ENCODE data around the gene EIF4EBP3.

The EIF4EBP3 gene

GRCh38 chr5:140547508-140548299 lies at the start of gene EIF4EBP3:
TSS of gene EIF4EBP3 (plus strand) at chr5:140547662. CDS start at chr5:140547738, 76 bp downstream.
- DNase-seq: no peak

DNA sequence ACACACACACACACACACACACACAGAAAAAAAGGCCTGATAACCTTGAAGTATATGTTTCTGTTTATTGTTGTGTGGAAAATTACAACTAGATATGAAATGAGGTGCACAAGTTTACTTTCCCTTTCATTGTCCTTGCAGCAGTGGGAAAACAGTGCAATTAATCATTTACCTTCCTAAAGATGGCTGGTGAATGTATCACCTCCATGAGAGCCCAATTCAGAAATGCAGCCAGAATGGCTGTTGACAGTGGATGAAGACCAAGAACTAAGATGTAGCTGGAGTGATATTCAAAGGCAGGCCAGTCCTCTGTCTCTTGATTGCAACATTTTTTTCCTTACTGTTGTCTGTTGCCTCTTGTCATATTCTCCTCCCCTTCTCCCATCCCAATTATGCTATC lies 49.6 kb upstream of the EIF4EBP3 start:
- DNase-seq: no peak

GRCh38 chr5:140498591-140498990 lies 48.9 kb upstream of the EIF4EBP3 start:
- no peak for DNase-seq

DNA sequence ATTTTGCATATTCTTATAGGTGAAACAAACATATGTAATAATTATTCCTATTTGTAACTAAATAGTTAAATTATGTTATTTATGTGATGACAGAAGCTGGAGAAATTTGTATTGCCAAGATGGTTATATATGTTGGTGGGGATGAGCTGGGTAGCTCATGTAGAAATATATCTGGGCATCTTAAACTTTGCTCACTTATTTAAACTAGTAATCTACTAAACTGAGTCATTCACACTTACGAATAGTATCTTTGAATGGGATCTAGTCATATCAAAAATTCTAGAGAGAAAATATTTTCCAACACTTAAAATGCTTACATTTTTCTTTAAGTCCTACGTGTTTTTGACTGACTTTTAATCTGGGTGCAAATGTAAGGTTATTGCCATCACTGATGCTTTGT lies 44.6 kb upstream of the EIF4EBP3 start:
- DNase-seq: no peak

DNA sequence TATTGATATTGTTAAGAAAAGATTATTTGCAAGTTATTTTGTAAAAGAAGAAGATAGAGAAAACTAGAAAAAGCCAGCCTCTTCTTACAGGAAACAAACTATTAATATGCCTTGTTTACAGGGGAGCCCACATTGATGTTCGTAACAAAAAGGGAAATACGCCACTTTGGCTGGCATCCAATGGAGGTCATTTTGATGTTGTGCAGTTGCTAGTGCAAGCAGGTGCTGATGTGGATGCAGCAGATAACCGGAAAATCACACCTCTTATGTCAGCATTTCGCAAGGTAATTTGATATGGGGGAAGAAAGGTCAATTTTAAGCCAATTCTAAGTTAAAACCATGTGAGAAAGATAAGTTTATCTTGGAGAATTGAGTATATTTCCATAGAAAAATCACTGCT lies 37.6 kb upstream of the EIF4EBP3 start:
- no peak for DNase-seq

GRCh38 chr5:140513124-140513523 lies 34.3 kb upstream of the EIF4EBP3 start:
- no peak for DNase-seq

- no peak for DNase-seq
These were observed 23.5 kb upstream of the EIF4EBP3 start for GRCh38 chr5:140524003-140524402.

DNA sequence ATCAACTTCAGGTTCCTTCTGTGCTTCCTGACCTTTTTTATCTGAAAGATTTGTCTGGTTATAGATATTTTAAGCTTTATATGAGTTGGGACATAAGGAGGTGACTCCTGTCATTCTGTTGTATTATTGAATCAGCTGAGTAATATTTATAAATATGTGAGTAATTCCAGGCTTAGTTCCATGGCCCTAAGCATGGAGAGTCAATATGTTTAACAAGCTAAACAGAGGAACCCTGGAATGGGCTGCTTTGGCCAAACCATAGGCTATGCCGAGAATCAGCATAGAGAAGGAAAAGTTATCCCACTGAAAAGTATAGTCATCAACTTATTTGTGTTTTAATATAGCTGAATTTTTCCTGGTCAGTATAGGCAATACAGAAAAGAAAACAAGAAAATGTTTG lies 7.2 kb upstream of the EIF4EBP3 start:
- no peak for DNase-seq

DNA sequence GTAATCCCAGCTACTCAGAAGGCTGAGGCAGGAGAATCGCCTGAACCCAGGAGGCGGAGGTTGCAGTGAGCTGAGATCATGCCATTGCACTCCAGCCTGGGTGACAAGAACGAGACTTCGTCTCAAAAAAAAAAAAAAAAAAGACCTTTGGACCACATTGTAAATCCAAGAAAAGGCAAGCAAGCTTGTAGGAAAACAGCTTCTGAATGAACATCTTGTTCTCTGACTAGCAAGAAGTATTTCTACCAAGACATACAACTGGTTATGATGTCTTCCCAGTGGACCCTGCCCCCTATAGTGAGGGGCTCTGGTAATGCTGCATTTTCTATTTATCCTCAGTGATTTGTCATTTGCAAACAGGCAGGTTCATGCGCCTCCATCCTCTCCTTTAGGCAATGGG lies 4.5 kb upstream of the EIF4EBP3 start:
- DNase-seq: no peak

DNA sequence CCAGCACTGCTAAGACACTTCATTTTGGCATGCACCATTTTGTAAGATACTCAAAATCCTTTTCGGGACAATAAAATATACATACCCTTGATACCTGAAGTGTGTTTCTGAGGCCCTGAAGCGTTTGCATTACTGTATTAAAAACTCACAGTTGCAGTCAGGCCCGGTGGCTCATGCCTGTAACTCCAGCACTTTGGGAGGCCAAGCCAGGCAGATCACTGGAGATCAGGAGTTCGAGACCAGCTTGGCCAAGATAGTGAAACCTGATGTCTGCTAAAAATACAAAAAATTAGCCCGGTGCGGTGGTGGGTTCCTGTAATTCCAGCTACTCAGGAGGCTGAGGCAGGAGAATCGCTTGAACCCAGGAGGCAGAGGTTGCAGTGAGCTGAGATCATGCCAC lies 2.5 kb upstream of the EIF4EBP3 start:
- DNase-seq: no peak

DNA sequence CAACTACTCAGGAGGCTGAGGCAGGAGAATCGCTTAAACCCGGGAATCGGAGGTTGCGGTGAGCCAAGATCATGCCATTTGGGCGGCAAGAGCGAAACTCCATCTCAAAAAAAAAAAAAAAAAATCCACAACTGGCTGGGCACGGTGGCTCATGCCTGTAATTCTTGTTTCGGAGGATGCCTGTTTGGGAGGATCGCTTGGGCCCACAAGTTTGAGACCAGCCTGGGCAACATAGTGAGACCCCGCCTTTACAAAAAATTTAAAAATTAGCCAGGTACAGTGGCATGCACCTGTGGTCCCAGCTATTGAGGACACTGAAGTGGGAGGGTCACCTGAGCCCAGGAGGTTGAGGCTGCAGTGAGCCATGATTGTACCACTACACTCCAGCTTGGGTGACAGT lies 1.9 kb upstream of the EIF4EBP3 start:
- DNase-seq: no peak

DNA sequence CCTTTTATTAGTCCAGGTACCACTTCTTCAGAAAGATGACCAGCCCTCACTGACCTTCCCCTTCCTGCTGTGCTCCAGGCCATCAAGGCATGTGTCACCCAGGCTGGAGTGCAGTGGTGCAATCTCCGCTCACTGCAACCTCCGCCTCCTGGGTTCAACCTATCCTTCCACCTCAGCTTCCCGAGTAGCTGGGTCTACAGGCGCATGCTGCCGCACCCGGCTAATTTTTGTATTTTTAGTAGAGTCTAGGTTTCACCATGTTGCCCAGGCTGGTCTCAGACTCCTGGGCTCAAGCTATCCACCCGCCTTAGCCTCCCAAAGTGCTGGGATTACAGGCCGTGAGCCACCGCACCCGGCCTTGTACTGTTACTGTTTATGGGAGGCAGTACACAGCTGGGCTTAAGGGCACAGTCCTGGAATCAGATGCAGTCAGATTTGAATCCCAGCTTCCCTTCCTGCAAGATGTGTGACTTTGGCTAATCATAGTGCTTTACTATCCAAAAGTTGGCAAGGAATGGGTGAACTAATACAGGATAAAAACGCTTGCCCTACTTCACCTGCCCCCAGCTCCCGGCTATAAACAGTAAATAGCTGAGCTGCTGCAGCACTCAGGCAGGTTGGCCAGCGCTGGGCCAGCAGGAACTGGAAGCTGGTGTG lies 483 bp upstream of the EIF4EBP3 start:
- DNase-seq: no peak

DNA sequence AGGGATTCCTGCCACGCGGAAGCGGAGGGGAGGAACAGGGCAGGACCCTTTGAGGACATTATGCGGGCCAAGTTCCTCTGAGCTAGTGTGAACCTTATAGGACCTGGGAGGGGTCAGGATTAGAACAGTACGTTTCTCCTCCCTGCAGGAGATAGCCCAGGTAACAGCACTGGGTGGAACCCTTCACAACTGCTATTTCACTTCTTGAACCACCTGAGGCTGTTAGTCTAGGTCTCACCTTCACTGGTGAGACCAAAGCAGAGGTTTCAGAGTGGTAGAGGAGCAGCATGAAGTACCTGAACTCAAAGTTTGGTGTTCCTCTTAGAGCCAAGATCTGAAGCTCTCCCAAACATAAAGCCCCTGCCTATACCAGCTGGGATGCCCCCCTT lies 832 bp downstream of the EIF4EBP3 start:
- no peak for DNase-seq

DNA sequence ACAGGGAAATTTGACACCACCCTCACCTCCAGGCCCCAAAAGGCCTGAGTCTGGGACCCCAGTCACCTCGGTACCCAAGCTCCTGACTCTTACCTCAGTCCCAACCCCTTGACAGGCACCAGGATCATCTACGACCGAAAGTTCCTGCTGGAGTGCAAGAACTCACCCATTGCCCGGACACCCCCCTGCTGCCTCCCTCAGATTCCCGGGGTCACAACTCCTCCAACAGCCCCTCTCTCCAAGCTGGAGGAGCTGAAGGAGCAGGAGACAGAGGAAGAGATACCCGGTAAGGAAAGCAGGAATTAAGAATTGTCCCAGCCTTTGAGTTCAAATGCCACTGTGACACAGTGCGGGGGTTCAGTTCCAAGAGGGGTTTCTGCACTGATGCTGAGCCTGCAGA lies 1.3 kb downstream of the EIF4EBP3 start:
- no peak for DNase-seq

GRCh38 chr5:140549237-140550144 lies 2.0 kb downstream of the EIF4EBP3 start:
- DNase-seq: no peak

DNA sequence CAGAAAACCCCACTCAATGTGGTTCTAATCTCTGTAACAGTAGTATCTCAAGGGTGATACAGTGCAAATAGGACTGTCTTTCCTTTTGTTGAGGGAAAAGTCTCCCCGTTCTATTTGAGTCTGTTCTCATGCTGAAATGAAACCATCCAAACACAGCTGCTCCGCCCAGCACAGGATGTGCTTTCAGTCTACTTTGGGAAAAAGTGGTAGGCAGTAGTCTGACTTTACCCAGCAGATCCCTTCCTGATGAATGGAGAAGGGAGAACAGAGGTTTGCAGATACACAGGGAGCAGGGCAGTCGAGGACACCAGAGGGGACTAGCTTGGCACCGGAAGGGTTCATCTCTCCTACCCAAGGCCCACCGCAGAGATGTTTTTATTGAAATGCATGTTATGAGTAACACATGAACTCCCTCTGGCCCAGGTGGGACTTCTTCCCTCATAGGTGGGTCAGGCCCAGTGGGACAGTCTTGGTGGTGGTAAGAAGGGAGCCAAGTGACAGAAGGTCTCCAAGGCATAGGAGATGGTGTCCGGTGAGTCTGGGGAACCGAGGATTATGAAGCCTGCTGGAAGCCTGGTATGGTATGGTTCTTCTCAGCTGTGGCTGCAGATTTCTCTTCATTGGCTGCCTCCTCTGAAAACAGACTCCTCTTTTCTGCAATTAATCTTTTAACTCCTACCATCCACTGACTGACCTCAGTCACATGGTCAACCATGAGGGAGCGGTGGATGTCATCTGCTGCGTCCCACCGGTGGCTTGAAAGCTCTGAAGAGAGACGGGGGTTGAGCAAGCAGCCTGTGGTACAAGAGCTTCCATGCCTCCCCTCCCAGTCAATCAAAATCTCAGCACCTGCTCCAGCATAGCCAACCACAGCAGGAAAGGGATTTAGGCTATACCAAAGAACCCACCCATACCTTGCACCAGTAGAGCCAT lies 3.0 kb downstream of the EIF4EBP3 start:
- DNase-seq: no peak

DNA sequence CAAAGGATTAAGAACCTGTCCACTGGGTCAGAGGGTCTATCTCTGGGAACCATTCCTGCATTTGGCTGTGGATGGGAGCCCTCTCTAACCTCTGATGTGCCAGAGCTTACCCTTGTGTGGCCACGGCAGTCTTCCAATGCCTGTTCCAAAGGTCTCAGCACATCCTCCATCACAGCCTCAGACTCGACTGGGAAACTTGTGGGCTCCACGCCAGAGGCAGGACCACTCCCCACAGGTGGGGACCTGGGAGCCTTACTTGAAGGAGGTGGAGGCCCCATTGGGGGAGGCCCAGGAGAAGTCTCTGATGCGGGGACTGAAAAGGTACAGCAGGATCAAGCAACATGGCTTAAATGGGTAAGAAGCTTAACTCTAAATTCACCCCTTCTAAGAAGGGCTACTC lies 4.4 kb downstream of the EIF4EBP3 start:
- no peak for DNase-seq

GRCh38 chr5:140553657-140554056 lies 6.2 kb downstream of the EIF4EBP3 start:
- DNase-seq: no peak

DNA sequence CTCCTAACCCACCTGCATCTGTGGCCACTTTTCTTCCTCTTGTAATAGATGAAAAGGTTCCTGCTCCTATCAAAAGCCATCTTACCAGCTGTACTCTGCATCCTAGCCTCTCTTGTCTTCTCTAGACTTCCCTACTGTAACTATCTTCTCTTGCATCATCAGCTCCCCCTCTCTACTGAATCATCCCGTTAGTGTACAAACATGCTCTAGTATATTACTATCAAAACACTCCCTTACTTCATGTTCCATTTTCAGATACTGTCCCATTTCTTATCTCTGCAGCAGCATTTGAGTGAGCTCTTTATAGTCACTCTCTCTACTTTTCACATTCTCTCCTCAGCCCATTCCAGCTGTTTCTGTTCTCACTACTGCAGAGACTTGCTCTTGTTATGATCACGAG lies 7.0 kb downstream of the EIF4EBP3 start:
- DNase-seq: no peak

DNA sequence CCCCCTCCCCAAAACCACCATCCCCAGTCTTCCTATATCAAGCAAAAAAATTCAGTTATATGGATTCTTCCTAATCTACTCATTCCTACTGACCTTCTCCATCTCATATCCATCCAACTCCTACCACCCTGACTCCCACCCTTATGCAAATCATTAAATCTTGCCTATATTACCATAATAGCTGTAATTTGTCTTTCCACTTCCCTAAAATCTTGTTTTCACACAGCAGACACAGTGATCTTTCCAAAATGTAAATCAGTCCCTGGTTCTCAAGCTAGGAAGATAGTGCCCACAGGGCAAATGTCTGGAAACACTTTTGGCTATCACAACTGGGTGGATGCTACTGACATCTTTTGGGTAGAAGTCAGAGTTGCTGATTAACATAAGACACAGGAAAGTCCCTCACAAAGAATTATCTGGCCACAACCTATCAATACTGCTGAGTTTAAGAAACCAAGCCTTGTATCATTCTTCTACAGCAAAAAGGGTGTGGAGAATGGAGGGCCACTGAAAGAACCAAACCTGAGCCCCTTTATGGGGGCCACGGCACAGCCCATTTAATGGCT lies 8.4 kb downstream of the EIF4EBP3 start:
- no peak for DNase-seq

DNA sequence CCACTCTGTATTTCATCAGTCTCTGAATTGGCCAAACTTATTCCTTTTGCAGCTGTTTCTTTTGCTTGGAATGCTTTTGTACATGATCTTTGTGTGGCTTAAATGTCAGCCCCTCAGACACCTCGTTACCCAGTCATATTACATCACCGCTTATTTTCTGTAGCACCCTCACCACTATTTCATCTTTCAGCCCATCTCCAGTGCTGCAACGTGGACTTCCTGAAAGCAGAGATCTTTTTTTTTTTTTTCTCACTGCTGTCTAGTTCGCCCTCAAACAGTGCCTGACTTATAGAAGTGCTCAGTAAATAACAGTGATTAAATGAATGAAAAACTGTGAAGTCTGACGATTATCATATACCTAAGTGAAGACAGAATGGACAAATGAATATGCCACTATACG lies 9.0 kb downstream of the EIF4EBP3 start:
- no peak for DNase-seq

DNA sequence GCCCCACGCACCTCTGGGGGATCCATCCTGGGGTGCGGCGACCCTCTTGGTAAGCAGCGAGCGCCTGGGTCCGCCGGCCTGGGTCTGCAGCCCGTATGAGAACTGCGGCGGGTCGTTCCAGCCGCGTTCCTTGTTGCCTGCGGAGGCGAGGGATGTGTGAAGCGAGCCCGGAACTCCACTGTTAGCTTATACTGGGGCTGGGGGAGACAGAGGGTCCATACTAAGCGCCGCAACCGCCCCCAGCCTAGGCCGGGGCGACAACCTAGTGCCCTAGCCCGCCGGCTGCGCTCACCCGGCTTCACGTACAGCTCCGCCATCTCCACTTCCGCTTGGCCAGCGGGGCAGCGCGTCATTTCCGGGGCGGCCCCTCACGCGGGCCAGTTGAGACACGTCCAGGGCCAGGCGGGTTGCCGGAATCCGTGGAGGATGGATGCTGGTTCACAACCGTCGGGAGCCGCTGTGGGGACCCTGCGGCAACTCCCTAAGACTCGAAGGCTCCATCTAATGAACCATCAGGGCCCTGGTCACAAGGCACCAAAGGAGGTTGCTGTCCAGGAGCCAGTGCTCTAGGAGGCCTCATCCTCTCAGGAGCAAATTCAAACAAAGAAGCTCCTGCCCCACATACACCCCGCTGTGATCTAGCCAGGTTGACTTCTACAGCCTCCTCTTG lies 9.8 kb downstream of the EIF4EBP3 start, which contains the start of gene SRA1:
TSS of gene SRA1 (minus strand) at position 338 of the 670 bp plus-strand sequence. CDS start at position 317, 21 bp downstream.
- DNase-seq: peak; percentile 11

Data from KG1 (cell line).